ENCODE data around the gene FOXJ1. TPM values are rescaled to one million over a fixed set of nuclear protein-coding genes. Genes with fewer than 3 reads are reported as not detected.

FOXJ1 gene
- total RNA-seq, 1 donor from 2014 or later, result not detected

- Histone ChIP-seq H3K9me3 (no peaks in the 10 kb centered on the region), H3K27ac (no peak overlapping the region), H3K4me1 (no peaks in the 10 kb centered on the region), H3K36me3 (peaks cover 91 to 97% of the 10 kb centered on the region in 2 donors), H3K27me3 (no peaks in the 10 kb centered on the region), H3K4me3 (no peak overlapping the region)
- no peak for DNase-seq (ENCODE audit: low spot score in 2 of 2)
- intact Hi-C loops (cut with DNase I), result no loop called here
- no peak for TF ChIP-seq CTCF (IDR thresholded peaks at IDR 0.05)
These were observed 49.3 kb downstream of the FOXJ1 start for GRCh38 chr17:76091526-76092286.

- Histone ChIP-seq H3K4me3 (no peak overlapping the region), H3K27ac (no peak overlapping the region), H3K27me3 (no peaks in the 10 kb centered on the region), H3K4me1 (no peaks in the 10 kb centered on the region), H3K36me3 (peaks cover 96 to 99% of the 10 kb centered on the region in 2 donors), H3K9me3 (no peaks in the 10 kb centered on the region)
- no peak for DNase-seq (ENCODE audit: low spot score in 2 of 2)
- intact Hi-C loops (cut with DNase I), result no loop called here
- no peak for TF ChIP-seq CTCF (IDR thresholded peaks at IDR 0.05)
These were observed 50.4 kb downstream of the FOXJ1 start for GRCh38 chr17:76090517-76091129.

- Histone ChIP-seq H3K27me3 (no peaks in the 10 kb centered on the region), H3K4me3 (no peak overlapping the region), H3K4me1 (no peaks in the 10 kb centered on the region), H3K9me3 (no peaks in the 10 kb centered on the region), H3K27ac (no peak overlapping the region), H3K36me3 (peaks cover 98 to 99% of the 10 kb centered on the region in 2 donors)
- intact Hi-C loops (cut with DNase I), result no loop called here
- DNase-seq (ENCODE audit: low spot score in 2 of 2), result no peak
- no peak for TF ChIP-seq CTCF (IDR thresholded peaks at IDR 0.05)
These were observed 51.1 kb downstream of the FOXJ1 start for GRCh38 chr17:76089680-76090516.

- Histone ChIP-seq H3K4me3 (no peak overlapping the region), H3K27me3 (no peaks in the 10 kb centered on the region), H3K36me3 (peaks cover 96 to 98% of the 10 kb centered on the region in 2 donors), H3K4me1 (no peaks in the 10 kb centered on the region), H3K9me3 (no peaks in the 10 kb centered on the region), H3K27ac (no peak overlapping the region)
- intact Hi-C loops (cut with DNase I), result no loop called here
- no peak for TF ChIP-seq CTCF (IDR thresholded peaks at IDR 0.05)
- no peak for DNase-seq (ENCODE audit: low spot score in 2 of 2)
These were observed 52.0 kb downstream of the FOXJ1 start for GRCh38 chr17:76088868-76089576.

Data from ascending aorta (tissue), 2 donors.